ENCODE results near the gene CCL15. TPM values are rescaled to one million over a fixed set of nuclear protein-coding genes. Genes with fewer than 3 reads are reported as not detected.
"Not testable (repeated sequence)": the region's sequence is repeated elsewhere in the genome, so short reads cannot be mapped to it uniquely, and the experiment has no call there.

CCL15 gene
- total and polyA plus RNA-seq, 8 donors = 0.15 to 1.3 (median 0.33) TPM; not detected in 2

DNA sequence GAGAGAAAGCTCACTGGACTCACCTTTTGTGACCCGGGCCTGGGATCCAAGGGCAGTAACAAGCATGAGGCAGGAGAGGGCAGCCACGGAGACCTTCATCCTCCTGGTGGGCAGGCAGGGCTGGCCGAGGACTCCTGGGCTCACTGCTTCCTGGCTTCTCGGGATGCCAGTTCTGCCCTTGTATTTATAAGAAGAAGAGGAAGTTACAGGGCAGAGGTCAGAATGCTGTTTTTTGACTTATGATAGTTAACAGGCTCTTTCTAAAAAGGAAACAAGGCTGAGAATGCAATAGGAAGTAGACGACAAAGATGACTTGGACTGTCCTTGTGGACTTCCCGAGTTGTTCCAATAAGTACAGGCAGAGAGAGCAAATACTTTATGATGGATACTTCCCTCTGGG, 16.4 kb upstream of the CCL15 start, which contains the start of gene CCL23:
Gene CCL23 (minus strand): TSS at position 174 of the 400 bp plus-strand sequence. CDS start 75 bp downstream, at position 99.
- TF ChIP-seq, protein P1, sequence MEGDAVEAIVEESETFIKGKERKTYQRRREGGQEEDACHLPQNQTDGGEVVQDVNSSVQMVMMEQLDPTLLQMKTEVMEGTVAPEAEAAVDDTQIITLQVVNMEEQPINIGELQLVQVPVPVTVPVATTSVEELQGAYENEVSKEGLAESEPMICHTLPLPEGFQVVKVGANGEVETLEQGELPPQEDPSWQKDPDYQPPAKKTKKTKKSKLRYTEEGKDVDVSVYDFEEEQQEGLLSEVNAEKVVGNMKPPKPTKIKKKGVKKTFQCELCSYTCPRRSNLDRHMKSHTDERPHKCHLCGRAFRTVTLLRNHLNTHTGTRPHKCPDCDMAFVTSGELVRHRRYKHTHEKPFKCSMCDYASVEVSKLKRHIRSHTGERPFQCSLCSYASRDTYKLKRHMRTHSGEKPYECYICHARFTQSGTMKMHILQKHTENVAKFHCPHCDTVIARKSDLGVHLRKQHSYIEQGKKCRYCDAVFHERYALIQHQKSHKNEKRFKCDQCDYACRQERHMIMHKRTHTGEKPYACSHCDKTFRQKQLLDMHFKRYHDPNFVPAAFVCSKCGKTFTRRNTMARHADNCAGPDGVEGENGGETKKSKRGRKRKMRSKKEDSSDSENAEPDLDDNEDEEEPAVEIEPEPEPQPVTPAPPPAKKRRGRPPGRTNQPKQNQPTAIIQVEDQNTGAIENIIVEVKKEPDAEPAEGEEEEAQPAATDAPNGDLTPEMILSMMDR (IDR thresholded peaks at IDR 0.05) = no peak
- no peak within 1 kb of the TSS for H3K27ac ChIP-seq
- no peak within 1 kb of the TSS for H3K4me3 ChIP-seq
- peaks cover 0 to 9% of the 10 kb centered on the region in 2 donors for H3K4me1 ChIP-seq
- DNase-seq = no peak
- H3K9me3 ChIP-seq = no peaks in the 10 kb centered on the region
- intact Hi-C loops (cut with DNase I) = no loop called here
- ATAC-seq = peak; percentile 36
- no peaks in the 10 kb centered on the region for H3K36me3 ChIP-seq
- no peaks in the 10 kb centered on the region for H3K27me3 ChIP-seq

DNA sequence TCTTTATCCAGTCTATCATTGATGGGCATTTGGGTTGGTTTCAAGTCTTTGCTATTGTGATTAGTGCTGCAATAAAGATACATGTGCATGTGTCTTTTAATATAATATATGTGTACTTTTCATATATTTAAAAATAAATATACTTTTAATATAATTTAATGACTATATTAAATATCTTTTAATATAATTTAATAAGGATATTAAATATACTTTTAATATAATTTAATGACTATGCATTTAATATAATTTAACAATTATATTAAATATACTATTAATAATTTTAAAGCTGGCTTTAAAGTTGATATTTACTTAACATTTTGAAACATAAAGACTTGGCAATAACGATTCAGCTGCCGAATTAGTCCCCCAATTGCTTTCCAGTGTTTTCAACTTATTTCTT, 15.2 kb upstream of the CCL15 start:
- peaks cover 0 to 11% of the 10 kb centered on the region in 2 donors for H3K9me3 ChIP-seq
- peaks cover 0 to 9% of the 10 kb centered on the region in 2 donors for H3K4me1 ChIP-seq
- no peaks in the 10 kb centered on the region for H3K36me3 ChIP-seq
- intact Hi-C loops (cut with DNase I) = no loop called here
- no peak for ATAC-seq
- H3K4me3 ChIP-seq = no peak overlapping the region
- DNase-seq = no peak
- no peaks in the 10 kb centered on the region for H3K27me3 ChIP-seq
- TF ChIP-seq, protein P1 (IDR thresholded peaks at IDR 0.05) = no peak
- H3K27ac ChIP-seq = no peak overlapping the region

DNA sequence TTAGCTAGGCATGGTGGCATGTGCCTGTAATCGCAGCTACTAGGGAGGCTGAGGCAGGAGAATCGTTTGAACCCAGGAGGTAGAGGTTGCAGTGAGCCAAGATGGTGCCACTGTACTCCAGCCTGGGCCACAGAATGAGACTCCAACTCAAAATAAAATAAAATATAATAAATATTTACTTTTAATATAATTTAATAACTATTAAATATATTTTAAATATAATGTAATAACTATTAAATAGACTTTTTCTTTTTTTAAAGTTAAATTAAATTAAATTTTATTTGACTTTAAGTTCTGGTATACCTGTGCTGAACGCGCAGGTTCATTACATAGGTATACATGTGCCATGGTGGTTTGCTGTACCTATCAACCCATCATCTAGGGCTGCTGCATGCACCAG, 14.5 kb upstream of the CCL15 start:
- ATAC-seq; H3K4me1 ChIP-seq; DNase-seq; H3K27ac ChIP-seq; H3K27me3 ChIP-seq; H3K36me3 ChIP-seq; intact Hi-C loops (cut with DNase I); H3K4me3 ChIP-seq: not testable (repeated sequence)
- peaks cover 0 to 15% of the 10 kb centered on the region in 2 donors for H3K9me3 ChIP-seq

DNA sequence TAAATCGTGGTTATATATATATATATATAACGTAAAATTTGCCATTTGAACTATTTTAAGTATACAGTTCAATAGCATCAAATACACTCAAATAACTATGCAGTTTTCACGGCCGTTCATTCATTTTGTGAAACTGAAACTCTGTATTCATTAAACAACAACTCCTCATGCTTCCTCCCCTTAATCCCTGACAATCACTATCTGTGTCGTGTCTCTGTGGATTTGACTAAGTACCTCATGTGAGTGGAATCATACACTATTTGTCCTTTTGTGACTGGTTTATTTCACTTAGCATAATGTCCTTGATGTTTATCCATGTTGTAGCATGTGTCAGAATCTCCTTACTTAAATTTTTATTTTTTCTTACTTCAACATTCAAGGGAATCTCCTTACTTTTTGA, 13.6 kb upstream of the CCL15 start:
- H3K9me3 ChIP-seq = peaks cover 0 to 15% of the 10 kb centered on the region in 2 donors
- no peak overlapping the region for H3K4me3 ChIP-seq
- H3K4me1 ChIP-seq = peaks cover 0 to 9% of the 10 kb centered on the region in 2 donors
- no peaks in the 10 kb centered on the region for H3K36me3 ChIP-seq
- no peak overlapping the region for H3K27ac ChIP-seq
- H3K27me3 ChIP-seq = no peaks in the 10 kb centered on the region
- intact Hi-C loops (cut with DNase I) = no loop called here
- ATAC-seq (no peak), DNase-seq (no peak)
- TF ChIP-seq, protein P1 (IDR thresholded peaks at IDR 0.05) = no peak

DNA sequence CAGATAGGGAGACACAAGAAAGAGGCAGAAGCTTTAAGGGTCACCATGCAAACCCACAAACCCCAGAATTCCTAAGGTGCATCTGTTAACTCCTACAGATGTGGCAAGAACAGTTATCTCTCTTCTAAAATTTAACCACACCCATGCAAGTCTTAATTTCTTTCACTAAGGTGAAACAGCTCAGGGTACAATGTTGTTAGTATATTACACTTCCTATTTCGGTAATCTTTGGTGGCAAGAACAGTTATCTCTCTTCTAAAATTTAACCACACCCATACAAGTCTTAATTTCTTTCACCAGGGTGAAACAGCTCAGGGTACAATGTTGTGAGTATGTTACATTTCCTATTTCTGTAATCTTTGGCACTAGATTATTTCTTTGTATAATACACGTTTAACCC, 9.8 kb upstream of the CCL15 start:
- no peak overlapping the region for H3K27ac ChIP-seq
- TF ChIP-seq, protein P1 (IDR thresholded peaks at IDR 0.05) = no peak
- H3K4me3 ChIP-seq = no peak overlapping the region
- intact Hi-C loops (cut with DNase I) = no loop called here
- no peaks in the 10 kb centered on the region for H3K36me3 ChIP-seq
- no peaks in the 10 kb centered on the region for H3K27me3 ChIP-seq
- ATAC-seq (no peak), DNase-seq (no peak)
- no peaks in the 10 kb centered on the region for H3K4me1 ChIP-seq
- peaks cover 0 to 30% of the 10 kb centered on the region in 2 donors for H3K9me3 ChIP-seq

DNA sequence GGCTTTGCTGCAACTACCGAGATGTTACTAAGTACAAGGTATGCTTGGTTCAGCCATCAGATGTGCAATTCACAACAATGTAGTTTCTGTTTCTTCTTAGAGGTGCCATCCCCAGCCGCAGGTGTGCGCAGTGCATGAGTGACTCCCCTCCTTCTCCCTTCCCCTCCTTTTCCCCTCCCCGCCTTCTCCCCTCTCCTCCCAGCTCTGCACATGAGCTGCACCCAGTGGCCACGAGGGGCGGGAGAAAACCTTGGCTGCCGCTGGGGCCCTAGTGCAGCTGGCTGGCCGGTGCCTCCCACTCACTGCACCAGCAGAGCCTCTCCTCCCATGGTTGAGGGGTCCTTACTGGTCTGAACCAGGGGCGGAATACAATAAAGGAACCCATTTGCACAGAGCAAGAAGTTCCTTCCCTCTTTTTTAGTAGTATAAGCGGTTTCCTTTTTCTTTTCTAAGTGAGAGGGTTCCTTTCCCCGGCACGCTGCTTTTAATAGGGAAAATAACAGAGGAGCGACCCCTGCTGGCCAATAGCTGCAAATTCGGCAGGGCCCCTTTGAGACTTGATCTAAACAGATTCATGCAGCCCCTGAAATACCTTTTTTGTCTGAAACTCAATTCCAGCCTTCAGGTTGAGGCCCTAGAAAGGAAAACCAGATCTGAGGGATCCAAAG, 7.8 kb upstream of the CCL15 start:
- Histone ChIP-seq H3K27ac (no peak overlapping the region), H3K4me3 (no peak overlapping the region), H3K27me3 (no peaks in the 10 kb centered on the region), H3K4me1 (no peaks in the 10 kb centered on the region), H3K9me3 (peaks cover 0 to 30% of the 10 kb centered on the region in 2 donors), H3K36me3 (no peaks in the 10 kb centered on the region)
- TF ChIP-seq, protein P1 (IDR thresholded peaks at IDR 0.05) = peak in 1 of 2 donors; percentile 11
- DNase-seq = no peak
- ATAC-seq = no peak
- intact Hi-C loops (cut with DNase I) = no loop called here
